Mammary epithelial cell (primary cell): Measurements from ENCODE around the gene INO80D.

Experiments used
- CTCF ChIP-seq, 2 donors: IDR thresholded peaks in 1 of 2; conservative IDR thresholded peaks in 1 of 2; 2 replicates each; pipeline ENCODE4 v1.5.1; 2011 to 2012; ENCODE audit warnings: inconsistent platforms in 2 of 2, low read length in 2 of 2, mild to moderate bottlenecking in 2 of 2, control low read depth in 1 of 2, low read depth in 1 of 2; ENCODE audit not compliant: insufficient read depth in 1 of 2; ENCODE audit errors: extremely low read depth in 1 of 2
- EZH2 ChIP-seq: IDR thresholded peaks from 2 replicates; pipeline ENCODE4 v1.6.1; 2012; ENCODE audit warnings: low read length, inconsistent platforms, borderline replicate concordance

GRCh38 chr2:206069417-206069816, 16.6 kb downstream of the INO80D start:
- TF ChIP-seq CTCF (conservative IDR thresholded peaks at IDR 0.05 in 1 of 2, IDR thresholded peaks at IDR 0.05 in 1 of 2; ENCODE audit: extremely low read depth in 1 of 2, insufficient read depth in 1 of 2, low read depth in 1 of 2, low read length in 2 of 2) (no peak), EZH2 (no peak)
